MM.1S (cell line): ENCODE results near the gene ZNF469.

Source experiments
- DNase-seq: peaks from one replicate; pipeline ENCODE4 v3.0.0-alpha.2; 2015
- H2AFZ ChIP-seq: fragments of 300-600 bp; sonication (generic); 2 replicates; pipeline ENCODE4 v1.6.0; 2016; ENCODE audit warnings: antibody characterized with exemption, low read length
- H3F3A ChIP-seq: fragments of 300-600 bp; sonication (generic); 2 replicates; pipeline ENCODE4 v1.6.1; 2016; ENCODE audit warnings: mild to moderate bottlenecking, antibody characterized with exemption, low read length, moderate library complexity, mixed read lengths; ENCODE audit not compliant: insufficient read depth
- H3K27ac ChIP-seq: fragments of 300-600 bp; sonication (generic); 2 replicates; pipeline ENCODE4 v1.5.1; 2016; ENCODE audit warnings: mild to moderate bottlenecking, low read length
- H3K27me3 ChIP-seq: fragments of 300-600 bp; sonication (generic); replicated peaks from 2 replicates; pipeline ENCODE4 v1.6.0; 2016; ENCODE audit warnings: low read length; ENCODE audit not compliant: insufficient read depth
- H3K36me3 ChIP-seq: fragments of 300-600 bp; sonication (generic); replicated peaks from 2 replicates; pipeline ENCODE4 v1.6.1; 2016; ENCODE audit warnings: mild to moderate bottlenecking, low read length, mixed read lengths; ENCODE audit not compliant: insufficient read depth
- H3K4me1 ChIP-seq: fragments of 300-600 bp; sonication (generic); 2 replicates; pipeline ENCODE4 v1.6.1; 2016; ENCODE audit warnings: low read length, mixed read lengths
- H3K4me2 ChIP-seq: fragments of 300-600 bp; sonication (generic); 2 replicates; pipeline ENCODE4 v1.6.0; 2016; ENCODE audit warnings: low read depth, low read length
- H3K4me3 ChIP-seq: fragments of 300-600 bp; sonication (generic); 2 replicates; pipeline ENCODE4 v1.5.1; 2016; ENCODE audit warnings: low read length, mixed read lengths
- H3K79me2 ChIP-seq: fragments of 300-600 bp; sonication (generic); 2 replicates; pipeline ENCODE4 v1.6.1; 2016; ENCODE audit warnings: mixed run types, low read length, mixed read lengths
- H3K9ac ChIP-seq: fragments of 300-600 bp; sonication (generic); 2 replicates; pipeline ENCODE4 v1.6.1; 2016; ENCODE audit warnings: low read length, mixed read lengths
- H3K9me2 ChIP-seq: fragments of 300-600 bp; sonication (generic); replicated peaks from 2 replicates; pipeline ENCODE4 v1.6.1; 2016; ENCODE audit warnings: mild to moderate bottlenecking, low read length, mixed read lengths; ENCODE audit not compliant: insufficient read depth
- H3K9me3 ChIP-seq: fragments of 300-600 bp; sonication (generic); replicated peaks from 2 replicates; pipeline ENCODE4 v1.6.1; 2016; ENCODE audit warnings: mild to moderate bottlenecking, low read length, mixed read lengths; ENCODE audit not compliant: insufficient read depth
- H4K20me1 ChIP-seq: fragments of 300-600 bp; sonication (generic); 2 replicates; pipeline ENCODE4 v1.6.1; 2016; ENCODE audit warnings: mild to moderate bottlenecking, low read length, moderate library complexity, mixed read lengths; ENCODE audit not compliant: insufficient read depth
- EZH2 ChIP-seq: fragments of 300-600 bp; sonication (generic); optimal IDR thresholded peaks from 2 replicates; pipeline ENCODE3; 2017; ENCODE audit warnings: low read depth, mild to moderate bottlenecking, antibody characterized with exemption, low read length, mixed read lengths
- EZH2phosphoT487 ChIP-seq: fragments of 300-600 bp; sonication (generic); IDR thresholded peaks from 2 replicates; pipeline ENCODE4 v1.6.1; 2018; ENCODE audit warnings: antibody characterized with exemption, low read length
- TF ChIP-seq, protein P1 (sequence below): fragments of 300-600 bp; sonication (generic); IDR thresholded peaks from 2 replicates; pipeline ENCODE4 v1.5.1; 2016; ENCODE audit warnings: antibody characterized with exemption, low read length, mixed read lengths

ZNF469 gene

GRCh38 chr16:88384222-88385111, 1.7 kb downstream of the ZNF469 start:
- Histone ChIP-seq H3F3A (no peaks in the 10 kb centered on the region), H2AFZ (no peak overlapping the region), H3K9me3 (no peaks in the 10 kb centered on the region), H3K4me3 (no peak overlapping the region), H3K27ac (no peak overlapping the region), H4K20me1 (no peaks in the 10 kb centered on the region), H3K9me2 (no peaks in the 10 kb centered on the region), H3K9ac (no peak overlapping the region), H3K4me1 (no peaks in the 10 kb centered on the region), H3K36me3 (no peaks in the 10 kb centered on the region), H3K27me3 (peaks cover 68% of the 10 kb centered on the region), H3K4me2 (no peak overlapping the region), H3K79me2 (no peaks in the 10 kb centered on the region)
- TF ChIP-seq EZH2phosphoT487 (no peak), EZH2 (no peak)
- TF ChIP-seq, protein P1, sequence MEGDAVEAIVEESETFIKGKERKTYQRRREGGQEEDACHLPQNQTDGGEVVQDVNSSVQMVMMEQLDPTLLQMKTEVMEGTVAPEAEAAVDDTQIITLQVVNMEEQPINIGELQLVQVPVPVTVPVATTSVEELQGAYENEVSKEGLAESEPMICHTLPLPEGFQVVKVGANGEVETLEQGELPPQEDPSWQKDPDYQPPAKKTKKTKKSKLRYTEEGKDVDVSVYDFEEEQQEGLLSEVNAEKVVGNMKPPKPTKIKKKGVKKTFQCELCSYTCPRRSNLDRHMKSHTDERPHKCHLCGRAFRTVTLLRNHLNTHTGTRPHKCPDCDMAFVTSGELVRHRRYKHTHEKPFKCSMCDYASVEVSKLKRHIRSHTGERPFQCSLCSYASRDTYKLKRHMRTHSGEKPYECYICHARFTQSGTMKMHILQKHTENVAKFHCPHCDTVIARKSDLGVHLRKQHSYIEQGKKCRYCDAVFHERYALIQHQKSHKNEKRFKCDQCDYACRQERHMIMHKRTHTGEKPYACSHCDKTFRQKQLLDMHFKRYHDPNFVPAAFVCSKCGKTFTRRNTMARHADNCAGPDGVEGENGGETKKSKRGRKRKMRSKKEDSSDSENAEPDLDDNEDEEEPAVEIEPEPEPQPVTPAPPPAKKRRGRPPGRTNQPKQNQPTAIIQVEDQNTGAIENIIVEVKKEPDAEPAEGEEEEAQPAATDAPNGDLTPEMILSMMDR = no peak
- DNase-seq = no peak

DNA sequence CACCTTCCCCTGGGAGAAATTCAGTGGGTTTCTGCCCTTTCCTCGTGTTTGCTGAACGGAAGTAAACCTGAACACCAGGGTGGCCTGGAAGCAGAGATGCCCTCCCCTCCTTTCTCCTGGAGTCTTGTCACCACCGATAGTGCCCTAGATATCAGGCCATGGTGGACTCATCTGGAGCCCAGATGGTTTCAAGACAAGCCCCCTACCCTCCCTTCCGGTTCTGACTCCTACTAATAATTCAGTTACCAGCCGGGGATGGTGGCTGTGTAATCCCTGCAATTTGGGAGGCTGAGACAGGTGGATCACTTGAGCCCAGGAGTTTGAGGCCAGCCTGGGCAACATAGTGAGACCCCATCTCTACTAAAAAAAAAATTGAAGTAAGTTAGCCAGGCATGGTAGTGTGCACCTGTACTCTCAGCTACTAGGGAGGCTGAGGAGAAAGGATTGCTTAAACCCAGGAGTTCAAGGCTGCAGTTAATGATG, 2.4 kb downstream of the ZNF469 start:
- no peaks in the 10 kb centered on the region for H3F3A ChIP-seq
- TF ChIP-seq EZH2phosphoT487 (no peak), EZH2 (no peak)
- TF ChIP-seq, protein P1 = no peak
- H3K36me3 ChIP-seq = no peaks in the 10 kb centered on the region
- no peak overlapping the region for H3K27ac ChIP-seq
- no peak overlapping the region for H2AFZ ChIP-seq
- H3K79me2 ChIP-seq = no peaks in the 10 kb centered on the region
- H3K4me3 ChIP-seq = no peak overlapping the region
- H3K4me2 ChIP-seq = no peak overlapping the region
- H3K9me3 ChIP-seq = no peaks in the 10 kb centered on the region
- no peaks in the 10 kb centered on the region for H4K20me1 ChIP-seq
- no peak overlapping the region for H3K9ac ChIP-seq
- H3K27me3 ChIP-seq = peaks cover 73% of the 10 kb centered on the region
- no peak for DNase-seq
- H3K9me2 ChIP-seq = no peaks in the 10 kb centered on the region
- H3K4me1 ChIP-seq = no peaks in the 10 kb centered on the region

GRCh38 chr16:88385831-88386815, 3.4 kb downstream of the ZNF469 start:
- no peak overlapping the region for H2AFZ ChIP-seq
- no peak for DNase-seq
- H3K79me2 ChIP-seq = no peaks in the 10 kb centered on the region
- H3K9me3 ChIP-seq = no peaks in the 10 kb centered on the region
- no peaks in the 10 kb centered on the region for H3F3A ChIP-seq
- H3K27me3 ChIP-seq = peaks cover 82% of the 10 kb centered on the region
- no peak for TF ChIP-seq EZH2phosphoT487
- TF ChIP-seq, protein P1 = no peak
- no peak for TF ChIP-seq EZH2
- H3K4me2 ChIP-seq = no peak overlapping the region
- no peak overlapping the region for H3K27ac ChIP-seq
- H3K9me2 ChIP-seq = no peaks in the 10 kb centered on the region
- H3K36me3 ChIP-seq = no peaks in the 10 kb centered on the region
- H4K20me1 ChIP-seq = no peaks in the 10 kb centered on the region
- H3K4me1 ChIP-seq = no peaks in the 10 kb centered on the region
- H3K4me3 ChIP-seq = no peak overlapping the region
- H3K9ac ChIP-seq = no peak overlapping the region
